DND-41 (cell line): Measurements from ENCODE around the gene MVP.

Source experiments
- ATAC-seq: fragments of 200-7000 bp; cut with Tn5 transposase; 3 replicates; pipeline ENCODE4 v1.9.1; 2021; ENCODE audit warnings: low read depth; ENCODE audit not compliant: insufficient read depth
- DNase-seq: peaks from one replicate; pipeline ENCODE4 v3.0.0-alpha.2; 2020
- H2AFZ ChIP-seq: 2 replicates; pipeline ENCODE4 v1.6.0; 2012; ENCODE audit warnings: low read depth, low read length
- H3K27ac ChIP-seq: 2 replicates; pipeline ENCODE4 v1.5.1; 2012; ENCODE audit warnings: low read length, inconsistent platforms
- H3K27me3 ChIP-seq: fragments of 200-600 bp; sonication (generic); 2 replicates; pipeline ENCODE4 v1.6.0; 2012; ENCODE audit warnings: low read length, mild to moderate bottlenecking, inconsistent platforms; ENCODE audit not compliant: insufficient read depth, poor library complexity
- H3K36me3 ChIP-seq: 2 replicates; pipeline ENCODE4 v1.5.1; 2012; ENCODE audit warnings: low read length, inconsistent platforms; ENCODE audit not compliant: insufficient read depth
- H3K4me1 ChIP-seq: 2 replicates; pipeline ENCODE4 v1.5.1; 2012; ENCODE audit warnings: mild to moderate bottlenecking, low read length; ENCODE audit not compliant: insufficient read depth
- H3K4me2 ChIP-seq: 2 replicates; pipeline ENCODE4 v1.6.0; 2012; ENCODE audit warnings: mild to moderate bottlenecking, moderate library complexity, low read length, inconsistent platforms; ENCODE audit not compliant: insufficient read depth
- H3K4me3 ChIP-seq, 2 experiments: fragments of 200-600 bp in 1 of 2; shearing (Covaris generic) in 1 of 2; 2 replicates each; pipeline ENCODE4 v1.5.1; 2012 to 2016; ENCODE audit warnings: inconsistent platforms in 2 of 2, low read length in 2 of 2, mild to moderate bottlenecking in 2 of 2, low read depth in 1 of 2, moderate library complexity in 1 of 2
- H3K79me2 ChIP-seq: 2 replicates; pipeline ENCODE4 v1.6.0; 2012; ENCODE audit warnings: low read length, inconsistent platforms; ENCODE audit not compliant: insufficient read depth
- H3K9ac ChIP-seq: 2 replicates; pipeline ENCODE4 v1.6.0; 2012; ENCODE audit warnings: low read depth, mild to moderate bottlenecking, inconsistent platforms, low read length, moderate library complexity
- H3K9me3 ChIP-seq: 2 replicates; pipeline ENCODE4 v1.5.1; 2012; ENCODE audit warnings: low read length, moderate library complexity, mild to moderate bottlenecking, inconsistent platforms; ENCODE audit not compliant: insufficient read depth, severe bottlenecking
- H4K20me1 ChIP-seq: 2 replicates; pipeline ENCODE4 v1.6.0; 2012; ENCODE audit warnings: low read length; ENCODE audit not compliant: insufficient read depth
- CTCF ChIP-seq: IDR thresholded peaks from 2 replicates; pipeline ENCODE4 v1.5.1; 2012; ENCODE audit warnings: borderline replicate concordance, low read length, moderate library complexity, mild to moderate bottlenecking; ENCODE audit not compliant: poor library complexity, severe bottlenecking; ENCODE audit errors: extremely low read depth
- EZH2 ChIP-seq: IDR thresholded peaks from 3 replicates; pipeline ENCODE4 v1.6.1; 2012; ENCODE audit warnings: borderline replicate concordance, low read depth, mild to moderate bottlenecking, moderate library complexity, low read length, inconsistent platforms; ENCODE audit not compliant: severe bottlenecking

Gene MVP

GRCh38 chr16:29871822-29872546 lies 51.7 kb downstream of the MVP start:
- H3K27me3 ChIP-seq: no peaks in the 10 kb centered on the region
- H3K36me3 ChIP-seq: no peaks in the 10 kb centered on the region
- no peak for ATAC-seq
- TF ChIP-seq CTCF (no peak), EZH2 (no peak)
- H3K27ac ChIP-seq: no peak overlapping the region
- no peak for DNase-seq
- no peak overlapping the region for H3K4me3 ChIP-seq
- H3K9me3 ChIP-seq: no peaks in the 10 kb centered on the region
- H3K79me2 ChIP-seq: no peaks in the 10 kb centered on the region
- H3K4me1 ChIP-seq: peaks cover 6% of the 10 kb centered on the region
- no peak overlapping the region for H3K9ac ChIP-seq
- H4K20me1 ChIP-seq: no peaks in the 10 kb centered on the region
- no peak overlapping the region for H3K4me2 ChIP-seq
- no peak overlapping the region for H2AFZ ChIP-seq

- no peak overlapping the region for H3K4me2 ChIP-seq
- H4K20me1 ChIP-seq: no peaks in the 10 kb centered on the region; the same call in 1 of the 2 replicates
- ATAC-seq (no peak), DNase-seq (no peak)
- no peaks in the 10 kb centered on the region for H3K4me1 ChIP-seq
- H3K36me3 ChIP-seq: no peaks in the 10 kb centered on the region
- no peak for TF ChIP-seq EZH2
- no peak for TF ChIP-seq CTCF
- no peak overlapping the region for H3K4me3 ChIP-seq
- no peaks in the 10 kb centered on the region for H3K27me3 ChIP-seq
- H3K9me3 ChIP-seq: no peaks in the 10 kb centered on the region
- H2AFZ ChIP-seq: no peak overlapping the region
- no peaks in the 10 kb centered on the region for H3K79me2 ChIP-seq
- no peak overlapping the region for H3K27ac ChIP-seq
- H3K9ac ChIP-seq: no peak overlapping the region
Measured at GRCh38 chr16:29873319-29873718, 53.1 kb downstream of the MVP start.

- Histone ChIP-seq H3K4me2 (no peak overlapping the region), H3K27me3 (no peaks in the 10 kb centered on the region), H4K20me1 (no peaks in the 10 kb centered on the region; the same call in 1 of the 2 replicates), H2AFZ (no peak overlapping the region), H3K9me3 (no peaks in the 10 kb centered on the region), H3K9ac (no peak overlapping the region), H3K4me3 (no peak overlapping the region), H3K36me3 (no peaks in the 10 kb centered on the region), H3K27ac (no peak overlapping the region), H3K79me2 (no peaks in the 10 kb centered on the region), H3K4me1 (no peaks in the 10 kb centered on the region)
- ATAC-seq (no peak), DNase-seq (no peak)
- TF ChIP-seq EZH2: no peak
- TF ChIP-seq CTCF: no peak
Measured at GRCh38 chr16:29875206-29875605, 54.9 kb downstream of the MVP start.
